ENCODE data around the gene LRRN4CL.
A peak's percentile ranks its signal among the peaks of the same experiment; 100 is the strongest.
"Not testable (repeated sequence)": the region's sequence is repeated elsewhere in the genome, so short reads cannot be mapped to it uniquely, and the experiment has no call there.

Gene LRRN4CL

GRCh38 chr11:62710001-62710345 lies 20.6 kb upstream of the LRRN4CL start:
- no peak for DNase-seq (ENCODE audit: low read depth in 2 of 3, low spot score in 2 of 3)

GRCh38 chr11:62709247-62710000 lies 20.1 kb upstream of the LRRN4CL start:
- DNase-seq (ENCODE audit: low read depth in 2 of 3, low spot score in 2 of 3): peak; percentile 73 to 87 (median 85)

GRCh38 chr11:62708793-62709192 lies 19.5 kb upstream of the LRRN4CL start:
- no peak for DNase-seq (ENCODE audit: low read depth in 2 of 3, low spot score in 2 of 3)

GRCh38 chr11:62708392-62708791 lies 19.1 kb upstream of the LRRN4CL start:
- no peak for DNase-seq (ENCODE audit: low read depth in 2 of 3, low spot score in 2 of 3)

- DNase-seq (ENCODE audit: low read depth in 2 of 3, low spot score in 2 of 3): no peak
Observed at GRCh38 chr11:62707277-62707861, 18.0 kb upstream of the LRRN4CL start, which contains the start of the genes BSCL2 and GNG3. BSCL2 (minus strand) TSS chr11:62707424; CDS start chr11:62707195, 229 bp downstream. GNG3 (plus strand) TSS chr11:62707676; CDS start chr11:62708296, 620 bp downstream.

- DNase-seq (ENCODE audit: low read depth in 2 of 3, low spot score in 2 of 3): no peak
Observed at GRCh38 chr11:62706850-62707247, 17.5 kb upstream of the LRRN4CL start.

GRCh38 chr11:62705880-62706849 lies 16.8 kb upstream of the LRRN4CL start:
- DNase-seq (ENCODE audit: low read depth in 2 of 3, low spot score in 2 of 3): peak; percentile 89

- no peak for DNase-seq (ENCODE audit: low read depth in 2 of 3, low spot score in 2 of 3)
Observed at GRCh38 chr11:62705413-62705812, 16.1 kb upstream of the LRRN4CL start.

GRCh38 chr11:62703921-62704320 lies 14.6 kb upstream of the LRRN4CL start:
- not testable (repeated sequence) for DNase-seq (ENCODE audit: low read depth in 2 of 3, low spot score in 2 of 3)

GRCh38 chr11:62702246-62702645 lies 12.9 kb upstream of the LRRN4CL start:
- DNase-seq (ENCODE audit: low read depth in 2 of 3, low spot score in 2 of 3): no peak

- peak in 2 of 3 experiments; percentile 52 to 60 for DNase-seq (ENCODE audit: low read depth in 2 of 3, low spot score in 2 of 3)
Observed at GRCh38 chr11:62694455-62695167, 5.3 kb upstream of the LRRN4CL start.

GRCh38 chr11:62693624-62694023 lies 4.3 kb upstream of the LRRN4CL start:
- not testable (repeated sequence) for DNase-seq (ENCODE audit: low read depth in 2 of 3, low spot score in 2 of 3)

GRCh38 chr11:62688491-62688890 lies 839 bp downstream of the LRRN4CL start:
- no peak for DNase-seq (ENCODE audit: low read depth in 2 of 3, low spot score in 2 of 3)

GRCh38 chr11:62687508-62688396 lies 1.6 kb downstream of the LRRN4CL start:
- DNase-seq (ENCODE audit: low read depth in 2 of 3, low spot score in 2 of 3): no peak

GRCh38 chr11:62682518-62682917 lies 6.8 kb downstream of the LRRN4CL start:
- DNase-seq (ENCODE audit: low read depth in 2 of 3, low spot score in 2 of 3): no peak

- no peak for DNase-seq (ENCODE audit: low read depth in 2 of 3, low spot score in 2 of 3)
Observed at GRCh38 chr11:62680825-62681240, 8.5 kb downstream of the LRRN4CL start.

GRCh38 chr11:62678770-62679696 lies 10.3 kb downstream of the LRRN4CL start, which contains the start of gene UBXN1:
UBXN1 (minus strand) TSS chr11:62679073; CDS start chr11:62678923, 150 bp downstream.
- peak; percentile 63 to 75 (median 70) for DNase-seq (ENCODE audit: low read depth in 2 of 3, low spot score in 2 of 3)

GRCh38 chr11:62678433-62678769 lies 10.9 kb downstream of the LRRN4CL start:
- no peak for DNase-seq (ENCODE audit: low read depth in 2 of 3, low spot score in 2 of 3)

- no peak for DNase-seq (ENCODE audit: low read depth in 2 of 3, low spot score in 2 of 3)
Observed at GRCh38 chr11:62677714-62678113, 11.6 kb downstream of the LRRN4CL start.
